ENCODE results near the gene ATP6V0E2. TPM values are rescaled to one million over a fixed set of nuclear protein-coding genes. Genes with fewer than 3 reads are reported as not detected.

Gene ATP6V0E2
- total RNA-seq, 2 donors from 2014 or later = 24.1 TPM

DNA sequence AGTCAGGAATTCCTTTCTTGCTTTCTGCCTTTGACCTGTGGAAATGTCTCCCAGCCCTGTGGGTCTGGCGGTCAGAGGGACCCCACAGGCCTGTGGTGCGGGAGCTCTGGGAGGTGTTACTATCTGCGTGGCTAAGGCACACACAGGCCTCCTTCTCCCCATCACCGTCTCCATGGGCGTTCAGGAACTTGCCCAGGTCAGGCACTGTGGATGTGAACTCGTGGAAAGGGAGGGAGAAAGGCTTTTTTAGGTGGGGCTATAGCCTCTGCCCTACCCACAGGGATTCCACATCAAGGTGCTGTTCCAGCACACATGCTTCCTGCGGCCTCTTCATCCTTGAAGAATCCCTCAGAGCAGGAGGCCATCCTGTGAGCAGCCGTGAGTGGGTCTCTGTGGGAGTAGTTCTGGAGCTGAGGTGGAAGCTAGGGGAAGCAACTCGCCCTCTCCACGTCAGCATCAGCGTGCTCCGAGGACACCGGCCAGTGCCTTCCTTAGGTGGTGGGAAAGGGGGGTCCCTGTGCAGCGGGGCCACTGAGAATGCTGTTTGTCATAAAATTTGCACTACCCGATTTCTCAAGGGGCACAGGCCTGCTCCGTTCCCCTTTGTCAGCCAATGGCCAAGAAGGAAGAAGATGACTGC is 7.5 kb upstream of the ATP6V0E2 start:
- 75 to 95% methylated on average over 10 to 16 of the region's 16 CpGs for WGBS, 2 donors

DNA sequence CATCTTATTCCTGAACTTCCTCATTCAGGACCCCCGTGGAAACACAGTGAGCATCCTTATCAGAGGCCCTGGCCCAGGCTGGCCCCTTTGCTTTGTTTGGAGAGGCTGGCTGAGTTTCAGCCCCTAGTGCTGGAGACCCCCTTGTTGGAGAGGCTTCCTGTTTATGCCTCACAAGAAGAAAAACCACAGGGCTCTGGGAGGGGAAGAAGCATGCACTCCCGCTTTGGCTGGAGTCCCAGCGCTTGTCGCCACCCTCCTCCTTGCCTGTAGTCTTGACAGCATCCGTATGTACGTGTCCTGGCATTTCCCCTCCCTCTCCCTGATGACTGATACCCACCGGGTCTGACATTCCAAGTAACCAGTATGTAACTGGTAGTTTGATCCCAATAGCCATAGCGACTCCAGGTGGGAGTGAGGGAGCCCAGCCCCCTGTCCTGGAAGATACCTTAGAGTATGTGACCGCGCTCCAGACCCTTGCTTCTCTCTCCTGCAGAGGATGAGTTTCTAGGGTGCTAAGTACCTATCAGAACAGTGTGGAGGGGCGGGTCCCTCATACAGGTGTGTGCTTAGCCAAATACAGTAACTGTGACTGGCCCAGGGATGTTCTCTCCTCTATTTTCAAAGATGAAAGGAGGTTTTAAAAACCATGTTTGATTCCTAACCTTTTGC is 6.9 kb upstream of the ATP6V0E2 start:
- H3K27me3 ChIP-seq = no peaks in the 10 kb centered on the region
- H3K9me3 ChIP-seq = no peaks in the 10 kb centered on the region
- no peak overlapping the region for H3K4me3 ChIP-seq
- H3K36me3 ChIP-seq (replicated peaks in 1 of 2; ENCODE audit: insufficient read depth in 1 of 2, low read depth in 2 of 2) = peaks cover 2 to 7% of the 10 kb centered on the region in 2 donors
- no peak for TF ChIP-seq POLR2A (IDR thresholded peaks at IDR 0.05)
- TF ChIP-seq, protein P1, sequence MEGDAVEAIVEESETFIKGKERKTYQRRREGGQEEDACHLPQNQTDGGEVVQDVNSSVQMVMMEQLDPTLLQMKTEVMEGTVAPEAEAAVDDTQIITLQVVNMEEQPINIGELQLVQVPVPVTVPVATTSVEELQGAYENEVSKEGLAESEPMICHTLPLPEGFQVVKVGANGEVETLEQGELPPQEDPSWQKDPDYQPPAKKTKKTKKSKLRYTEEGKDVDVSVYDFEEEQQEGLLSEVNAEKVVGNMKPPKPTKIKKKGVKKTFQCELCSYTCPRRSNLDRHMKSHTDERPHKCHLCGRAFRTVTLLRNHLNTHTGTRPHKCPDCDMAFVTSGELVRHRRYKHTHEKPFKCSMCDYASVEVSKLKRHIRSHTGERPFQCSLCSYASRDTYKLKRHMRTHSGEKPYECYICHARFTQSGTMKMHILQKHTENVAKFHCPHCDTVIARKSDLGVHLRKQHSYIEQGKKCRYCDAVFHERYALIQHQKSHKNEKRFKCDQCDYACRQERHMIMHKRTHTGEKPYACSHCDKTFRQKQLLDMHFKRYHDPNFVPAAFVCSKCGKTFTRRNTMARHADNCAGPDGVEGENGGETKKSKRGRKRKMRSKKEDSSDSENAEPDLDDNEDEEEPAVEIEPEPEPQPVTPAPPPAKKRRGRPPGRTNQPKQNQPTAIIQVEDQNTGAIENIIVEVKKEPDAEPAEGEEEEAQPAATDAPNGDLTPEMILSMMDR (IDR thresholded peaks at IDR 0.05) = no peak
- H3K27ac ChIP-seq = no peak overlapping the region
- ATAC-seq (no peak), DNase-seq (no peak)
- no peaks in the 10 kb centered on the region for H3K4me1 ChIP-seq
- intact Hi-C loops (cut with DNase I) = no loop called here
- 68 to 71% methylated on average over 11 of the region's 11 CpGs for WGBS, 2 donors

More for the DNA sequence above, 7.5 kb upstream of the ATP6V0E2 start:
- Histone ChIP-seq H3K27me3 (no peaks in the 10 kb centered on the region), H3K27ac (no peak overlapping the region), H3K36me3 (replicated peaks in 1 of 2; ENCODE audit: insufficient read depth in 1 of 2, low read depth in 2 of 2) (peaks cover 2 to 7% of the 10 kb centered on the region in 2 donors), H3K4me1 (no peaks in the 10 kb centered on the region), H3K4me3 (no peak overlapping the region), H3K9me3 (no peaks in the 10 kb centered on the region)
- TF ChIP-seq, protein P1 (IDR thresholded peaks at IDR 0.05) = no peak
- no peak for TF ChIP-seq POLR2A (IDR thresholded peaks at IDR 0.05)
- DNase-seq (no peak), ATAC-seq (no peak)
- intact Hi-C loops (cut with DNase I) = no loop called here

DNA sequence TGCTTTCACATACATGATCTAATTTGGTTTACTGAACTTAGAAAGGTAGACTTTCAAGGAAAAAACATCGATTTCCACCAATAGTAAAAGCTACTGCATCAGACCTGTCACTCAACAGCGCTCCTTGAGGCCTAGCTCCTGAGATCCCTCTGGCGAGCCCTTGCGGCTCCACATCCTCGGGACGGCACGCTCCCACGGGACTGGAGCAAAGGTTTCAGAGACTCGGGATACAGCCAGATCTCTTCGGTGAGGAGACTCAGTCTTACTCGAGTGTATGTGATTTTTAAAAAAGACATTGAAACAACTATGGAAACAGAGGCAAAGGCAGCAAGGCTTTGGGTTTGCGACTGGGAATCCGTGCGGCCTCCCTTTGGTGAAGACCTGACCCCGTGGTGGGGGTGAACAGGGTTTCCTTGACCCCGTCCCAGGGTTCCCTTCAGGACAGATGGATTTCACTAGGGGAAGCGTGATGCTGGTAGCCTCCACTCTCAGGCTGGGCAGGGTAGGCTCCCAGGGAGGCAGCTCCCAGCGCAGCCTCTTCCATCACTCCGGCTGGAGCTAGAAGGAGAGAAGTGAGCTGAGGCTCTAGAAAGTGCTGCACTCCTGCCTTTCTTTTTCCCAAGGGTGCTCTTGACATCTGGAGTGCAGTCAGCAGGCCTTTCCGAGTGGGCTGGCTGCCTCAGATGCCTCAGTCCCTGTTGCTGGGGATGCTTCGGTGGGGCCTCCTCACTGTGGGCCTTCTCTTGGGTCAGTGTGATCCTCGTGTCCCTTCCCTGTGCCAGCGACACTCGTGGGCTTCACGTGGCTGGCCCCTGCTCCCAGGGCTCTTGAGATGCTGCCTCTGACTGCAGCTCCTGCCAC is 5.8 kb upstream of the ATP6V0E2 start:
- Histone ChIP-seq H3K4me1 (peaks cover 8% of the 10 kb centered on the region), H3K9me3 (no peaks in the 10 kb centered on the region), H3K27me3 (no peaks in the 10 kb centered on the region), H3K36me3 (replicated peaks in 1 of 2; ENCODE audit: insufficient read depth in 1 of 2, low read depth in 2 of 2) (no peaks in the 10 kb centered on the region), H3K4me3 (no peak overlapping the region), H3K27ac (no peak overlapping the region)
- no peak for ATAC-seq
- TF ChIP-seq, protein P1 (IDR thresholded peaks at IDR 0.05) = no peak
- TF ChIP-seq POLR2A (IDR thresholded peaks at IDR 0.05) = no peak
- 80 to 90% methylated on average over 25 of the region's 25 CpGs for WGBS, 2 donors
- intact Hi-C loops (cut with DNase I) = no loop called here
- DNase-seq = no peak

DNA sequence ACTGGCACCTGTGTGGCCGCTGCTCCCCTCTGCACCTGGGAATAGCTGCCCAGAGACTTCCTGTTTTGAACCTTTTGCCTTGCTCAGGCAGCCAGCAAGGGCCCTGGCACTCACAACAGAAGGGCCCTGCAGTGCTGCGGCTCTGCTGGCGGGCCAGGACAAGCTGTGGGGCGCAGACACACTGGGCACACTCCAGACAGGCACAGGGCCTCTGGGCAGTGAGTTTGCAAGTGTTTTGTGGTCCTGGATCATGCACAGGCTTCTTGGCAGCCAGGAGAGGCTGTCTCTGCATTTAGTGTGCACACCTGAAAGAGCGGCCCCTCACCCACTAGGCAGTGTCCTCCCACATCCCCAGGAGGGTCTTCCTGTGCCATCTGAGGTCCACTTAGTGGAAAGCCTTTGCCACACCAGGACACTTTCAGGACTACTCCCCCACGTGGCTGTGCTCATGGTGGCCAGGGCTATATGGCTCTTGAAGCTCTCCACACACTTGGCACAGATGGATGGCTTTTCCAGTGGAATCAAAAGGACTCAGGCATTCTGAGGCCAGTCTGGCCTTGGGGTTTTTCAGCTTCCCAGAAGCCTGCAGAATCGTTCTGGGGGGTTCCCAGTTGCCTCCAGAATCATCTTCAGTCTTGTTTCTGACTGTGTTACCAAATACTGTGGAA is 5.0 kb upstream of the ATP6V0E2 start:
- WGBS, 2 donors = 64 to 69% methylated on average over 3 to 7 of the region's 7 CpGs
- Histone ChIP-seq H3K36me3 (replicated peaks in 1 of 2; ENCODE audit: insufficient read depth in 1 of 2, low read depth in 2 of 2) (no peaks in the 10 kb centered on the region), H3K4me3 (no peak overlapping the region), H3K4me1 (peaks cover 11% of the 10 kb centered on the region), H3K27ac (no peak overlapping the region), H3K27me3 (no peaks in the 10 kb centered on the region), H3K9me3 (no peaks in the 10 kb centered on the region)
- ATAC-seq (no peak), DNase-seq (no peak)
- intact Hi-C loops (cut with DNase I) = no loop called here
- TF ChIP-seq POLR2A (IDR thresholded peaks at IDR 0.05) = no peak
- TF ChIP-seq, protein P1 (IDR thresholded peaks at IDR 0.05) = no peak

All from body of pancreas (tissue), 4 donors.